Activated B cell treated with CpG ODN at 0.5 μM for 24 hours (primary cell): ENCODE results near the gene SERPINE2. TPM values are rescaled to one million over a fixed set of nuclear protein-coding genes. Genes with fewer than 3 reads are reported as not detected.

Experiments
- ATAC-seq: fragments of 200-7000 bp; cut with Tn5 transposase; one replicate; pipeline ENCODE4 v1.10.0; 2021; ENCODE audit warnings: low read depth, mild to moderate bottlenecking, moderate library complexity
- CTCF ChIA-PET: fragments of 350-600 bp; sonication (Branson Sonifier 250); formaldehyde crosslinking; loops from one replicate; lab custom pipeline; 2021; ENCODE audit warnings: antibody characterized with exemption; lab: Charles Lee
- POLR2A ChIA-PET: fragments of 350-600 bp; sonication (Branson Sonifier 250); formaldehyde crosslinking; loops from one replicate; lab custom pipeline; 2021; ENCODE audit warnings: antibody characterized with exemption; lab: Charles Lee
- DNase-seq: peaks from one replicate; pipeline ENCODE4 v3.0.0; 2022
- H3K27ac Mint-ChIP-seq: one replicate; pipeline ENCODE4 v1.8.0; 2020; ENCODE audit warnings: mixed read lengths
- H3K27me3 Mint-ChIP-seq: one replicate; pipeline ENCODE4 v1.8.0; 2021; ENCODE audit warnings: mixed read lengths
- H3K36me3 Mint-ChIP-seq: one replicate; pipeline ENCODE4 v1.8.0; 2021; ENCODE audit warnings: low read depth, mixed read lengths
- H3K4me1 Mint-ChIP-seq: one replicate; pipeline ENCODE4 v1.8.0; 2021; ENCODE audit warnings: mixed read lengths
- H3K4me3 Mint-ChIP-seq: one replicate; pipeline ENCODE4 v1.8.0; 2020; ENCODE audit warnings: mild to moderate bottlenecking, mixed read lengths
- H3K9me3 Mint-ChIP-seq: one replicate; pipeline ENCODE4 v1.8.0; 2020; ENCODE audit warnings: mixed read lengths
- intact Hi-C: fragments of 100-400 bp; cut with micrococcal nuclease; formaldehyde crosslinking; loops from one replicate; pipeline ENCODE4 v1.15.1; 2024
- total RNA-seq: library from RNA; stranded (reverse); gene quantifications from 2 replicates; pipeline ENCODE4 v1.2.3, GENCODE V29; 2022
- TF ChIP-seq, protein P1 (sequence below): fragments of 200-600 bp; IDR thresholded peaks from one replicate; pipeline ENCODE4 v1.8.0; 2022; ENCODE audit warnings: antibody characterized with exemption, mild to moderate bottlenecking

SERPINE2 gene
- total RNA-seq, 1 donor from 2014 or later, result 1.1 TPM

DNA sequence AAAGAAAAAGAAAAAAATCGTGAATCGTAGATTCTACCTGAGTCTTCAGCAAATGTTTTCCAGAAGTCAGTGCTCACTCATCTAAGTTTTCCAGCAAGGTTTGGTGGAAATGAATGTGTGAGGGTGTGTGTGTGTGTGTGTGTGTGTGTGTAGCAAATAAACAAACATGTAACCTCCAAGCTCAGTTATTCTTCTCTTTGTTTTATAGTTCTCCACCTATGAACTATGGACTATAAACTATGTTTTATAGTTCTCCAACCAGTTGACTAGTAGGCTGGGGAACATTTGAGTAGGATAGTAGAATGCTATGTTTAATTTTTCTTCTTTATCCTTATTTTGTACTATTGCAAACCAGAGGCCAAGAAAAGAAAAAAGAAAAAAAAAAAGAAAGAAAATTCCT is 44.6 kb upstream of the SERPINE2 start:
- Mint-ChIP-seq H3K4me1 (no peaks in the 10 kb centered on the region), H3K27me3 (peaks cover 14% of the 10 kb centered on the region), H3K27ac (no peak overlapping the region), H3K4me3 (no peak overlapping the region), H3K9me3 (no peaks in the 10 kb centered on the region), H3K36me3 (no peaks in the 10 kb centered on the region)
- ChIA-PET POLR2A (no interaction called here), CTCF (interaction anchor here (1.0 kb wide), 1 partner anchor 201 kb away, joined by 4 read pairs; no protein-coding TSS in a partner anchor)
- intact Hi-C loops, result no loop called here
- TF ChIP-seq, protein P1, sequence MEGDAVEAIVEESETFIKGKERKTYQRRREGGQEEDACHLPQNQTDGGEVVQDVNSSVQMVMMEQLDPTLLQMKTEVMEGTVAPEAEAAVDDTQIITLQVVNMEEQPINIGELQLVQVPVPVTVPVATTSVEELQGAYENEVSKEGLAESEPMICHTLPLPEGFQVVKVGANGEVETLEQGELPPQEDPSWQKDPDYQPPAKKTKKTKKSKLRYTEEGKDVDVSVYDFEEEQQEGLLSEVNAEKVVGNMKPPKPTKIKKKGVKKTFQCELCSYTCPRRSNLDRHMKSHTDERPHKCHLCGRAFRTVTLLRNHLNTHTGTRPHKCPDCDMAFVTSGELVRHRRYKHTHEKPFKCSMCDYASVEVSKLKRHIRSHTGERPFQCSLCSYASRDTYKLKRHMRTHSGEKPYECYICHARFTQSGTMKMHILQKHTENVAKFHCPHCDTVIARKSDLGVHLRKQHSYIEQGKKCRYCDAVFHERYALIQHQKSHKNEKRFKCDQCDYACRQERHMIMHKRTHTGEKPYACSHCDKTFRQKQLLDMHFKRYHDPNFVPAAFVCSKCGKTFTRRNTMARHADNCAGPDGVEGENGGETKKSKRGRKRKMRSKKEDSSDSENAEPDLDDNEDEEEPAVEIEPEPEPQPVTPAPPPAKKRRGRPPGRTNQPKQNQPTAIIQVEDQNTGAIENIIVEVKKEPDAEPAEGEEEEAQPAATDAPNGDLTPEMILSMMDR, result no peak
- DNase-seq, result no peak
- no peak for ATAC-seq

DNA sequence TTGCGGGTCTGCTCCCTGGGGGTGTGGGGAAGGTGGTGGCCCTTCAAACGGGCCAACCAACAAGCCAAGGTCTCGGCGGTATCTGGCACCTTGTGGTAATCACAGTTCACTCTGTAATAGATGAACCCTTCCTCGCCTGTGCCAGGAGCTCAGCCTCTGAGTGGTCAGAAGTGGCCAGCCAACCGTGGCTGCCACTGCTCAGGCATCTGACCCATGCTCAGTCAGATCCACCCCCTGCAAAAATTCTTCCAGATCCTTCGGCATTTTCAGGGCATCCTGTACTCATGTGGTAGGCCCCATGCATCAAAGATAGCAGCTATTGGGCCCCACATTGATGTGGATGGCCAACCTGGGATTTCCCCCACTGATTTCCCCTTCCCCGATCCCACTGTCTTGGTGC is 39.6 kb upstream of the SERPINE2 start:
- Mint-ChIP-seq H3K36me3 (no peaks in the 10 kb centered on the region), H3K9me3 (no peaks in the 10 kb centered on the region), H3K4me3 (no peak overlapping the region), H3K27ac (no peak overlapping the region), H3K4me1 (no peaks in the 10 kb centered on the region), H3K27me3 (peaks cover 9% of the 10 kb centered on the region)
- intact Hi-C loops, result no loop called here
- DNase-seq, result no peak
- ATAC-seq, result no peak
- ChIA-PET POLR2A (no interaction called here), CTCF (no interaction called here)
- TF ChIP-seq, protein P1, result no peak

DNA sequence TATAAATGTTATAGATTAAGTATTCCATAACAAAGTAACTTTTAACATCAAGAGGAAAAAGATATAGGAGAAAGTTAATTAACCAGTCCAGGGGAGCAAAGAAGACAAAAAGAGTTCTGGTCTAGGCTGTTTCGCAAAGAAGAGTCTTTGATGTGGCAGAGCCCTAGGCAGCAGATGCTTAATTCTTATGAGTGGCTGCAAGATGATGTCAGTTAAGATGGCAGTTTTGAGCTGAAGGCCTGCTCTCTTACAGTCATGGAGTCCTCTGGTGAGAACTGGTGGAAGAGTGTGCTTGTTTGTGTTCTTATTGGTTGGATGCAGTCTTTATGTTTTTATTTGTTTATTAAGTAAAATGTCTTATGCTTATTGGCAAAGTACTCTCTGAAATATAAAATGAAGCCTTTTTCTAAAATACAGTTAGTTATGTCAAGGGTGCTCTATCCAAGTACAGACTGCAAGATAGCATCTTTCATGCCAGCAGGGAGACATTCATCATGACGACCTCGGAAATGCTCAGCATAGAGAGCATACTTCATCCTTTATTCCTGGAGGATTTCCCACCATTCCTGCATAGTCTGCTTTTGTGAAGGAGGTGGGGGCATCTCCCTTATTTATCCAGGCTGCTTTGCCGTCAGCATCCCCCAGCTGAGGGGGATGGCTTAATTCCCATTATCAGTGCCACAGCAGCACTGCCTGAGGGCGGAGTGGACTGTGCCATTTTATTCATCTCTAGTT is 38.9 kb upstream of the SERPINE2 start:
- Mint-ChIP-seq H3K36me3 (no peaks in the 10 kb centered on the region), H3K4me3 (no peak overlapping the region), H3K4me1 (no peaks in the 10 kb centered on the region), H3K27ac (no peak overlapping the region), H3K27me3 (peaks cover 6% of the 10 kb centered on the region), H3K9me3 (no peaks in the 10 kb centered on the region)
- POLR2A ChIA-PET, result no interaction called here
- ATAC-seq, result no peak
- intact Hi-C loops, result no loop called here
- CTCF ChIA-PET, result interaction anchor here (1.4 kb wide), 1 partner anchor 84 kb away, joined by 3 read pairs; no protein-coding TSS in a partner anchor
- DNase-seq, result no peak
- TF ChIP-seq, protein P1, result no peak

DNA sequence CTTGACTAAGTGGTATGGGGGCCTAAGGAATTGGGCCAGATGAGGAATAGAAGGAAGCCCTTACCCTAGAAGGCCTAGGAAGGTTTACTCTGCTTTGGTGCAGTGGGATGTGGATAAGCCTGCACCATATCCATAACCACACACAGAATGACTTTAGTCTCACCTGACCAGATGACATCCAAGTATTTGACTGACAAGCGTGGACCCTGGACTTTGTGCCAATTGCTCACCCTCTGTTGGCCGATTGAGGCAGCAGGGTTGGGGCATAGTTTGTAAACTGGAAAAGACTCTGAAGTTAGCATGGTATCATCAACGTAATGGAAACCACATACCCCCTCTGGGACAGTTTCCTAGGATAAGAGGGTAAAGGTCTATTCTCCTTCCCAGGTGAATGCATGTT is 36.5 kb upstream of the SERPINE2 start:
- Mint-ChIP-seq H3K4me1 (no peaks in the 10 kb centered on the region), H3K4me3 (no peak overlapping the region), H3K9me3 (no peaks in the 10 kb centered on the region), H3K27ac (no peak overlapping the region), H3K36me3 (no peaks in the 10 kb centered on the region), H3K27me3 (peaks cover 4% of the 10 kb centered on the region)
- intact Hi-C loops, result no loop called here
- TF ChIP-seq, protein P1, result no peak
- ChIA-PET POLR2A (no interaction called here), CTCF (no interaction called here)
- DNase-seq (no peak), ATAC-seq (no peak)

DNA sequence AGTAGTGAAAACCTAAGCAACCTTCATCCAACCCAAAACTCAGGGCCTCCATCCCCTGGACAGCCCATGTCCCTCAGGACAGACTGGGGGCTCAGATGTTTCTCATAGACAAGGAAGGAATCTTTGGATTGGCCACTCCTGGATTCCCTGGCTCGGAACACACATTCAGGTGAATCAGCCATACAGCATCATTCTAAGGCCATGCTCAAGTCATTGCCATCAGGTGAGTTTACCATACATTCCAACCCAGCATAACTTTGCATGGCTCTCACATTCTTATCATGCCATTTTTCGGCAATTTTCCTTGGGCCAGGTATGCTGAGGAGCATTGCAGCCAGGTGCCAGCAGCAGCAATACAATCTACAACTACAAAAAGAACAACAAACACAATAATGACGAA is 34.6 kb upstream of the SERPINE2 start:
- Mint-ChIP-seq H3K27ac (no peak overlapping the region), H3K9me3 (no peaks in the 10 kb centered on the region), H3K4me3 (no peak overlapping the region), H3K27me3 (peaks cover 9% of the 10 kb centered on the region), H3K4me1 (no peaks in the 10 kb centered on the region), H3K36me3 (no peaks in the 10 kb centered on the region)
- TF ChIP-seq, protein P1, result no peak
- DNase-seq (no peak), ATAC-seq (no peak)
- ChIA-PET CTCF (no interaction called here), POLR2A (no interaction called here)
- intact Hi-C loops, result no loop called here
